AG09319 (cell line): ENCODE measurements around the gene CYP1B1.
A peak's percentile ranks its signal among the peaks of the same experiment; 100 is the strongest.

Source experiments
- DNase-seq: peaks from one replicate; pipeline ENCODE4 v3.0.0-alpha.2; 2010; ENCODE audit warnings: low read depth; ENCODE audit errors: extremely low read depth
- TF ChIP-seq, protein P1 (sequence below): IDR thresholded peaks from 2 replicates; pipeline ENCODE4 v1.5.1; 2011; ENCODE audit warnings: low read depth, mild to moderate bottlenecking, inconsistent platforms, low read length, moderate library complexity

CYP1B1 gene

DNA sequence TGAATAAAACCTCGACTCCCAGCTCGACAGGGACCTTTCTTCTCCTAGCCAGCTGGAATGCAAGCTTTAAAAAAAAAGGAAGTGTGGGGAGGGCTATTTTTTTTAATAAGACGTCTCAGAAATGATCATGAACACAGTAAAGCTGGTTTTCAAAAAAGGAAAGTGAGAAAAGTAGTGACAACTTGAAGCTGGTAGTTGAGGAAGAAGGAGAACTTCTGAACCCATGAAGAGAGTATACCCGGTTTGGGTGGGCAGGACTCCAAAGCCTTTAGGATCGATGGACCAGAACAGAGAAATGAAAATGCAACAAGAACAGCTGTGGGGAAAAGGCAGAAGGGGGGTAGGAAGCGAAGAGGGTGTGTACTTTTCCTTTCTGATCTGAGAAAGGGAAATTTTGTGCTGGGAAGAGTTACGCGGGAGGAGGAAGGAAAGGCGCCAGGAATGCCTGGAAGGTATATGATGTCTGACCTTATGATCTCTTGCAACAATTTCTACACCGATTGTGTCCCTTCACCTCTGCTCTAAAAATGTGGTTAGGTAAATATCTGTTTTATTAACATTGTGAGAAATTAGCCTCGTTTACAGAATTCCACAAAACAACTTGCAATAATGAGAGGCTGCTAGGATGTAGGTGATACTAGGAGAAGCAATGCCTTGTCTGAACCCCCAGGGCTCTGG is 22.6 kb upstream of the CYP1B1 start:
- no peak for DNase-seq
- TF ChIP-seq, protein P1, sequence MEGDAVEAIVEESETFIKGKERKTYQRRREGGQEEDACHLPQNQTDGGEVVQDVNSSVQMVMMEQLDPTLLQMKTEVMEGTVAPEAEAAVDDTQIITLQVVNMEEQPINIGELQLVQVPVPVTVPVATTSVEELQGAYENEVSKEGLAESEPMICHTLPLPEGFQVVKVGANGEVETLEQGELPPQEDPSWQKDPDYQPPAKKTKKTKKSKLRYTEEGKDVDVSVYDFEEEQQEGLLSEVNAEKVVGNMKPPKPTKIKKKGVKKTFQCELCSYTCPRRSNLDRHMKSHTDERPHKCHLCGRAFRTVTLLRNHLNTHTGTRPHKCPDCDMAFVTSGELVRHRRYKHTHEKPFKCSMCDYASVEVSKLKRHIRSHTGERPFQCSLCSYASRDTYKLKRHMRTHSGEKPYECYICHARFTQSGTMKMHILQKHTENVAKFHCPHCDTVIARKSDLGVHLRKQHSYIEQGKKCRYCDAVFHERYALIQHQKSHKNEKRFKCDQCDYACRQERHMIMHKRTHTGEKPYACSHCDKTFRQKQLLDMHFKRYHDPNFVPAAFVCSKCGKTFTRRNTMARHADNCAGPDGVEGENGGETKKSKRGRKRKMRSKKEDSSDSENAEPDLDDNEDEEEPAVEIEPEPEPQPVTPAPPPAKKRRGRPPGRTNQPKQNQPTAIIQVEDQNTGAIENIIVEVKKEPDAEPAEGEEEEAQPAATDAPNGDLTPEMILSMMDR: no peak

DNA sequence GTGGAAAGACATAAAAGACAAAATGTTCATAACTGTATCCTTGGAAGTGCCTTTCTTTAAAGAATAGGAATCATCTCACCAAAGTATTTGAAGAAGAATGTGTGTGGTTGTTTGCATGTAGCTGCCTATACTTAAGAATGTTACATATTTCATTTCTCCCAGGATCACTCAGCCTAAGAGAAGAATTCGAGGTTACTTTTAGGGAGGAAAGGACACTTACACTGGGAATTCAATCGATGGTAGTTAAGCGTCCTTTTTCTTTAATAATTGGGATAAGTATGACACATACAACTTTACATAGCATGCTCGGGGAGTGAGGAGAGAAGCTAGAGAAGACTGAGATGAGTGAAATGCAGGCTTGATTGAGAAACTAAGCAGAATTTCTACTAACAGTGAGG is 22.0 kb upstream of the CYP1B1 start:
- no peak for DNase-seq
- TF ChIP-seq, protein P1: no peak

DNA sequence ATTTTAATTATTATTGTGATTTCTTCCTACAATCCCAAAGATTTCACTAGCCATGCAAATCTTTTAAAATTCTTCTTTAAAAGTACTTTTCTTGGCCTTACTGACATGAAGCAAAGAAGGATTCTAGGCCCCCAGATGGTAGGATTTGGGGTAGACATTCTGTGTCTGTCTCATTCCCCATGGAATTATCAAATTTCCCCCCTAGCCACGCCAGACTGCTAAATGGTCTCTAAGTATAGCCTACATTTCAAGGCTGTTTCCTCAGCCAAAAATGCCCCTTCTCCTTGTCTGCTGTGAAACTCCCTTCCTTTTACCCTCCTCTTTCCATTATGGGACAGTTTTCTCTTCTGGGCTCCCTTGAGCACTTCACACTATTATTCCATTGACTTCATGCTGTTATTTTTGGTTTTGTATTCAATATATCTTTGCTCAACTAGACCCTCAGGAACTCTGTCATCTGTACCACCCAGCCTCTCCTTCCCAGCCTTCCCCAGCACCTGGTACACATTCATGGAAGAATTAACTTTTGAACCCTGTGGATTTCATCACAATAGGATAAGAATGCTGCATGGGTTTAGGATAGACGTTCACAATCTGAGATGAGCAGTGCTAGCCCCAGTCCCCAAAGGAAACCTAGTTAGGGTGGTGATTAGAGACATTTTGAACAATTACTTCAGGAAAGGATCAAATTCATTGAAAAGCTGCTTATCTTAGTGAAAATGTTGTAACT is 21.5 kb upstream of the CYP1B1 start:
- DNase-seq: no peak
- TF ChIP-seq, protein P1: no peak

DNA sequence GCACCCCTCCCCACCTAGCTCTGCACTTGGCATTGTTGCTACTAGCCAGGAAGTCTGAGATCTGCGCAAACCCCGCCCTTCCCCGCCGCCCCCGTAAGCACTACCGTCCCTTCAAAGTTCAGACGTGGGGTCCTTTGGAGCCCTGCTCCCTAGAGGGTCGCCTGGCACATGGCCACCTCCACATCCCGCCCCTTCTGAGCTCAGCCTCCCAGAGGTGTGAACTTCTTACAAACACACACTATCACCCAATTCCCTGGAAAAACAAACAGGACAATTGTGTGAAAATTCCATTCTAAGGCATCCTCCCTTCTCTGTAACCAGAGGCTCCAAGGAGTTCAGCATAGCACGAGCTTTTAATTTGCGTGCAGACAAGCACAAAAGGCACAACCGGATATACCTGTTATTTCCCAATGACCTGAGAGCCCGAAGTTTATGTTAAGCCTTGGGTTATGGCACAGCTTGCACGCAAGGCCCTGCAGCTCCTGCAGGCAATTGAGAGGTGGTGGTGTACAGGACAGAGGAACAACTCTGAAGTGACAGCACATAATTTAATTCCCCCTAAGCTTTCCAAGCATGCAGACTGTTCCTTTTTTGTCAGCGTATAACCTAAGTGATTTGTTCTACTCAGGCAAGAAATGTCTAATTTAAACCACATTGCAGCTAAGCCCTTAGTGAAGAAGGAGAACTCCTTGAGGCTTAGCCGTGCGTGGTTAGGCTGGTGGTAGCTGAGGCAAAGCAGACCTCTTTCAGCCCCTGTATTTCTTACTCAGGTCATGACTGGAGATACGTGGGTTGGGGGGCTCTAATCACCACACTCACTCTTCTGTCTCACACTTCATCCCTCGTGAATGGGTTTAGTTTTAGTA is 20.3 kb upstream of the CYP1B1 start:
- TF ChIP-seq, protein P1: no peak

DNA sequence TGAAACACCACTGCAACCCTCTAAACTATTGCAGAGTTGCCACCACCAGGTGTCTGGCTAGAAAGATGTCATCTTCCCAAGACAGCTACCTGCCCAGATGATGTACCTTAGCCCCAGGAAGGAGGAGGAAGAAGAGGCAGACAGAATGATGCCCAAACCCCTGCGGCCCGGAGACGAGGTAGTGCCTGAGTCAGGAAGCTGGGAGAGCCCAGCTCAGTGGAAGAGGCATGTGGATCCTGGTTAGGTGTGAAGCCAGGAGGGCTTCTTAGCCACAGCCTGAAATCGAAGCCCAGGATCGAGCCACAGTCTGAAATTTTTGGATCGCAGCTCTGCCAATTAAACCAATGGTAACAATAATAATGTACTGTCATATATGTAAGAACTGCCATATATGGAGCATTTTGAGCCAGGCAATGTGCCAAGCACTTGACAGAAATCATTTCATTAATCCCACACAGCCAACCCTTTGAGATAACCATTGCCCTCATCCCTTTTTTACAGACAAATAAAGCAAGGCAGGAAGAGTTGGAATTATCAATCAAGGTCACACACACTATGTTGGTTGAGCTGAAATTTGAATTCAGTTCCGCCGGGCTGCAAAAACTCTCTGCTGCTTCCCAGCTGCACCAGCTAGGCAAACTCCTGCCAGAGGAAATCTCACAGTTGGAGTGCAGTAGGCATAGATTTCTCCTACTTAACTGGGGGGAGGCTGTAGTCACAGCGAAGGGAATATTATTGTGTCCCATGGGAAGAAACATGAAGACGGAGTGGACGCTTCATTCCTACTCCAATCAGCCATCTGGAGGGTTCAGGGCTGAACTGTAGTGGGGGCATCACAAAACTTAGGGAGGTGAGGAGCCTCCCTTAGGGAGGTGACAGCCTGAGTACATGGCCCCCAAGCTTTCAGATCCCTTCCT is 19.4 kb upstream of the CYP1B1 start:
- DNase-seq: no peak
- TF ChIP-seq, protein P1: no peak

More for the DNA sequence above, 20.3 kb upstream of the CYP1B1 start:
- peak; percentile 79 for DNase-seq

DNA sequence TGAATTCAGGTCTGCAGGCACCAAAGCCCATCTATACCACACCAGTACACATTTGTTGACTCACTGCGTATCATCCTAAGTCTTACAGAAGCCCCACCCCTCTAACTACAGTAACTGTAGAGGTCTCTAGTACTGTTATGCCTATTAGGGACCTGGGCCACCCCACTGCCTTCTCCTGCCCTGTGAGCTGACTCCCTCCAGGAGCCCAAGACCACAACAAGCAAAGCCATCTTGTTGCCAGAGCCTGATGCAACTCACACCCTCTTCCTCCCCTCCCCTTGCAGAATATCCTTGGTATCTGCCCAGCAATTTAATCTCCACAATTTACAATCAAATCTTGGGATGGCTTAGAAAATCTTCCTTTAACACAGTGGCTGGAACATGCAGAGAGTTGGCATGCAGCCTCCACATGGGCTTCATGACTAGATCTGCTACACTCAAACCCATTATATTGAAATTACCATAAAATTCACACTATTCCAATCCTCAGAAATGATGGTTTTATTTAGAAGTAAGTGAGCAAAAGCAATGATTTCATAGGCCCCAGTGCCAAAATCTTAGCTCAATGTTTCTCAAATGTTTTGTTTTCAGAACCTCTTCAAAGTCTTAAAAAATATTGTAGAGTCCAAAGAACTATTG is 17.7 kb upstream of the CYP1B1 start:
- TF ChIP-seq, protein P1: no peak
- no peak for DNase-seq
